Fibroblast of pulmonary artery (primary cell): ENCODE measurements around the gene TCAF1.

ENCODE experiments used
- DNase-seq: peaks from one replicate; pipeline ENCODE4 v3.0.0-alpha.2; 2010; ENCODE audit warnings: low read depth
- H3K4me3 ChIP-seq: replicated peaks from 2 replicates; pipeline ENCODE4 v1.5.1; 2011; ENCODE audit warnings: low read depth, mild to moderate bottlenecking, control low read depth, low read length, moderate library complexity
- CTCF ChIP-seq: IDR thresholded peaks from 2 replicates; pipeline ENCODE4 v1.5.1; 2011; ENCODE audit warnings: mild to moderate bottlenecking, control low read depth, low read length, inconsistent platforms; ENCODE audit errors: missing control alignments

TCAF1 gene

GRCh38 chr7:143936087-143937009, 34.4 kb upstream of the TCAF1 start:
- peak; percentile 93 for DNase-seq
- TF ChIP-seq CTCF = no peak

GRCh38 chr7:143934526-143935325, 32.8 kb upstream of the TCAF1 start, which contains the start of gene OR2F2:
Gene OR2F2 (plus strand): TSS chr7:143935233. CDS start chr7:143935233, 0 bp downstream.
- no peak within 1 kb of the TSS for H3K4me3 ChIP-seq
- no peak for TF ChIP-seq CTCF
- DNase-seq = peak; percentile 85

More at GRCh38 chr7:143936087-143937009, 34.4 kb upstream of the TCAF1 start:
- no peak overlapping the region for H3K4me3 ChIP-seq

- no peak for DNase-seq
- no peak overlapping the region for H3K4me3 ChIP-seq
- no peak for TF ChIP-seq CTCF
Observed at GRCh38 chr7:143931739-143932138, 29.8 kb upstream of the TCAF1 start.

- H3K4me3 ChIP-seq = no peak overlapping the region
- TF ChIP-seq CTCF = no peak
- DNase-seq = no peak
Observed at GRCh38 chr7:143929224-143929920, 27.4 kb upstream of the TCAF1 start.

- TF ChIP-seq CTCF = no peak
- DNase-seq = no peak
- H3K4me3 ChIP-seq = no peak overlapping the region
Observed at GRCh38 chr7:143924851-143925250, 22.9 kb upstream of the TCAF1 start.

GRCh38 chr7:143914938-143915652, 13.1 kb upstream of the TCAF1 start:
- no peak overlapping the region for H3K4me3 ChIP-seq
- DNase-seq = no peak
- no peak for TF ChIP-seq CTCF
